WTC11 (cell line): ENCODE results near the gene GGN. TPM values are rescaled to one million over a fixed set of nuclear protein-coding genes. Genes with fewer than 3 reads are reported as not detected.
"Not testable (repeated sequence)": the region's sequence is repeated elsewhere in the genome, so short reads cannot be mapped to it uniquely, and the experiment has no call there.

Experiments
- ATAC-seq: fragments of 200-7000 bp; cut with Tn5 transposase; 2 replicates; pipeline ENCODE4 v1.10.0; 2021; ENCODE audit warnings: mild to moderate bottlenecking, moderate library complexity
- CTCF ChIA-PET: fragments of 300-600 bp; sonication (Branson Sonifier 250); formaldehyde crosslinking; loops from one replicate; lab custom pipeline; 2021; ENCODE audit warnings: antibody characterized with exemption; lab: Charles Lee
- POLR2A ChIA-PET: fragments of 350-600 bp; sonication (Branson Sonifier 250); formaldehyde crosslinking; loops from one replicate; lab custom pipeline; 2021; ENCODE audit warnings: antibody characterized with exemption; lab: Charles Lee
- DNase-seq: peaks from one replicate; pipeline ENCODE4 v3.0.0; 2021; ENCODE audit warnings: low spot score
- H3K27ac Mint-ChIP-seq: 2 replicates; pipeline ENCODE4 v1.8.0; 2021; ENCODE audit warnings: mixed read lengths
- H3K27me3 Mint-ChIP-seq: 2 replicates; pipeline ENCODE4 v1.8.0; 2021; ENCODE audit warnings: low read depth, mild to moderate bottlenecking, moderate library complexity, mixed read lengths
- H3K36me3 Mint-ChIP-seq: 2 replicates; pipeline ENCODE4 v1.8.0; 2021; ENCODE audit warnings: mixed read lengths
- H3K4me1 Mint-ChIP-seq: 2 replicates; pipeline ENCODE4 v1.8.0; 2022; ENCODE audit warnings: mixed read lengths
- H3K4me3 Mint-ChIP-seq: 2 replicates; pipeline ENCODE4 v1.8.0; 2021; ENCODE audit warnings: mild to moderate bottlenecking, moderate library complexity, mixed read lengths
- H3K9me3 Mint-ChIP-seq: 2 replicates; pipeline ENCODE4 v1.8.0; 2021; ENCODE audit warnings: mixed read lengths
- CREB1 ChIP-seq: sonication (generic); formaldehyde crosslinking; IDR thresholded peaks from 2 replicates; pipeline ENCODE4 v1.8.0; 2023; ENCODE audit warnings: mild to moderate bottlenecking, missing genetic modification reagents
- FOXK1 ChIP-seq: sonication (generic); formaldehyde crosslinking; IDR thresholded peaks from 2 replicates; pipeline ENCODE4 v1.8.0; 2022; ENCODE audit warnings: mild to moderate bottlenecking, moderate library complexity, missing genetic modification reagents
- KAT7 ChIP-seq: sonication (generic); formaldehyde crosslinking; IDR thresholded peaks from 2 replicates; pipeline ENCODE4 v1.8.1; 2023; ENCODE audit warnings: missing genetic modification reagents, mild to moderate bottlenecking, borderline replicate concordance
- OVOL2 ChIP-seq: fragments of 250-450 bp; sonication (Bioruptor Pico); IDR thresholded peaks from 2 replicates; pipeline ENCODE4 v1.9.0; 2021; ENCODE audit warnings: mild to moderate bottlenecking, borderline replicate concordance
- ZBTB21 ChIP-seq: sonication (generic); formaldehyde crosslinking; IDR thresholded peaks from 2 replicates; pipeline ENCODE4 v1.8.1; 2023; ENCODE audit warnings: mild to moderate bottlenecking, missing genetic modification reagents, borderline replicate concordance
- ZNF263 ChIP-seq: sonication (generic); formaldehyde crosslinking; IDR thresholded peaks from 2 replicates; pipeline ENCODE4 v1.8.1; 2022; ENCODE audit warnings: low read depth, mild to moderate bottlenecking, moderate library complexity, missing genetic modification reagents
- ZNF396 ChIP-seq: fragments of 250-450 bp; sonication (Bioruptor Pico); IDR thresholded peaks from 2 replicates; pipeline ENCODE4 v1.8.0; 2021; ENCODE audit warnings: mild to moderate bottlenecking, moderate library complexity, borderline replicate concordance
- ZNF423 ChIP-seq: fragments of 250-450 bp; sonication (Bioruptor Pico); IDR thresholded peaks from 2 replicates; pipeline ENCODE4 v2.1.2; 2022; ENCODE audit warnings: mild to moderate bottlenecking, moderate library complexity
- total RNA-seq: library from RNA; stranded (reverse); gene quantifications from 3 replicates; pipeline ENCODE4 v1.2.3, GENCODE V29; 2021
- TF ChIP-seq, protein P1 (sequence below): sonication (generic); formaldehyde crosslinking; IDR thresholded peaks from 2 replicates; pipeline ENCODE4 v1.8.1; 2023; ENCODE audit warnings: mild to moderate bottlenecking, moderate library complexity, missing genetic modification reagents
- TF ChIP-seq, protein P2 (sequence below): sonication (generic); formaldehyde crosslinking; IDR thresholded peaks from 2 replicates; pipeline ENCODE4 v1.8.1; 2022; ENCODE audit warnings: low read depth, missing genetic modification reagents, borderline replicate concordance
- TF ChIP-seq, protein P3 (sequence below): fragments of 250-450 bp; sonication (Bioruptor Pico); IDR thresholded peaks from 2 replicates; pipeline ENCODE4 v1.8.0; 2021; ENCODE audit warnings: mild to moderate bottlenecking
- TF ChIP-seq, protein P4 (sequence below): sonication (generic); formaldehyde crosslinking; IDR thresholded peaks from 2 replicates; pipeline ENCODE4 v1.8.0; 2022; ENCODE audit warnings: missing genetic modification reagents
- TF ChIP-seq, protein P5 (sequence below): fragments of 250-450 bp; sonication (Bioruptor Pico); IDR thresholded peaks from 2 replicates; pipeline ENCODE4 v1.9.0; 2021; ENCODE audit warnings: mild to moderate bottlenecking
- TF ChIP-seq, protein P6 (sequence below): sonication (generic); formaldehyde crosslinking; IDR thresholded peaks from 2 replicates; pipeline ENCODE4 v1.8.1; 2023; ENCODE audit warnings: mild to moderate bottlenecking, missing genetic modification reagents, moderate library complexity

GGN gene
- total RNA-seq, 1 experiment from 2014 or later, result 2.4 TPM

DNA sequence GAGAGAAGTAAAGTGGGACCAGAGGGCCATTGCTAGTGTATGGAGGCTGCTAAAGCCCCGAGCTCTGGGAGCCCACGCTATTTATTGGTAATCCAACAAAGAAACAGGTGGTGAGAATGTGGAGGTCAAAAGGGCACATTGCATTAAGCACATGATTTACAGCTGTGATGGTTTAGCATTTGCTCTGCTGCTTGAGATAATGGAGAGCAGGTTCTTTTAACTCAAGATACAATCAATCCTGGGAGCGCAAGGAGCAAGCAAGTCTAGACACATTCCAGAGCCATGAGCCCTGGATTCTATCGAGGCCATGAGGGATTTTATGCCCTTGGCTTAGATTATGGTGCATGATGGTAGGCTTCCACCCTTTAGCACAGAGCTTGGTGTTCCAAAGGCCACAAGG is 48.8 kb downstream of the GGN start:
- H3K9me3 Mint-ChIP-seq, H3K27me3 Mint-ChIP-seq, DNase-seq, H3K36me3 Mint-ChIP-seq, ATAC-seq: not testable (repeated sequence)
- H3K4me1 Mint-ChIP-seq, result peaks cover 14% of the 10 kb centered on the region
- peak overlapping the region; percentile 76 for H3K27ac Mint-ChIP-seq
- POLR2A ChIA-PET, result interaction anchor here (1.1 kb wide), 1 partner anchor 23 kb away, joined by 3 read pairs; no protein-coding TSS in a partner anchor
- CTCF ChIA-PET, result interaction anchor here (1.1 to 1.4 kb wide), 2 partner anchors 49 to 64 kb away, joined by 5 to 6 read pairs; partner anchors contain the start of genes FAM98C and GGN
- H3K4me3 Mint-ChIP-seq, result peak overlapping the region; percentile 39

DNA sequence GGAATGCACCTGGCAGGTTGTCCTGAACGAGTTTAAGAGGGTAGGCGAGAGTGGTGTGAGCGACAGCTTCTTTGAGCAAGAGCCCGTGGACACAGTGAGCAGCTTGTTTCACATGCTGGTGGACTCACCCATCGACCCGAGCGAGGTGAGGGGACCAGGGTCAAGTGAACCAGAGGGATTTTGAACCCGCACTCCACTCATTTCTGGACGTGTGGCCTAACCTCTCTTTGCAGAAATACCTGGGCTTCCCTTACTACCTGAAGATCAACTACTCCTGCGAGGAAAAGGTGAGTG is 50.5 kb downstream of the GGN start:
- Mint-ChIP-seq H3K27me3 (peaks cover 3% of the 10 kb centered on the region; the same call in 1 of the 2 replicates), H3K36me3 (peaks cover 2% of the 10 kb centered on the region; the same call in 1 of the 2 replicates), H3K9me3 (no peaks in the 10 kb centered on the region), H3K27ac (peak overlapping the region; percentile 79; the same call in 1 of the 2 replicates), H3K4me3 (peak overlapping the region; percentile 100), H3K4me1 (peaks cover 11% of the 10 kb centered on the region)
- no peak for TF ChIP-seq OVOL2 (CRISPR knock-in tag)
- TF ChIP-seq CREB1 (CRISPR knock-in tag), result no peak
- TF ChIP-seq ZNF396 (CRISPR knock-in tag), result no peak
- TF ChIP-seq KAT7, result no peak
- TF ChIP-seq, protein P1, sequence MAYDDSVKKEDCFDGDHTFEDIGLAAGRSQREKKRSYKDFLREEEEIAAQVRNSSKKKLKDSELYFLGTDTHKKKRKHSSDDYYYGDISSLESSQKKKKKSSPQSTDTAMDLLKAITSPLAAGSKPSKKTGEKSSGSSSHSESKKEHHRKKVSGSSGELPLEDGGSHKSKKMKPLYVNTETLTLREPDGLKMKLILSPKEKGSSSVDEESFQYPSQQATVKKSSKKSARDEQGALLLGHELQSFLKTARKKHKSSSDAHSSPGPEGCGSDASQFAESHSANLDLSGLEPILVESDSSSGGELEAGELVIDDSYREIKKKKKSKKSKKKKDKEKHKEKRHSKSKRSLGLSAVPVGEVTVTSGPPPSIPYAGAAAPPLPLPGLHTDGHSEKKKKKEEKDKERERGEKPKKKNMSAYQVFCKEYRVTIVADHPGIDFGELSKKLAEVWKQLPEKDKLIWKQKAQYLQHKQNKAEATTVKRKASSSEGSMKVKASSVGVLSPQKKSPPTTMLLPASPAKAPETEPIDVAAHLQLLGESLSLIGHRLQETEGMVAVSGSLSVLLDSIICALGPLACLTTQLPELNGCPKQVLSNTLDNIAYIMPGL (CRISPR knock-in tag), result no peak
- ChIA-PET CTCF (interaction anchor here (1.0 to 2.1 kb wide), 4 partner anchors 25 to 195 kb away, joined by 3 to 11 read pairs (median 5); no protein-coding TSS in a partner anchor), POLR2A (interaction anchor here (1.0 kb wide), 1 partner anchor 51 kb away, joined by 3 read pairs; the partner anchor contains the start of gene GGN)
- ATAC-seq (no peak), DNase-seq (no peak)

DNA sequence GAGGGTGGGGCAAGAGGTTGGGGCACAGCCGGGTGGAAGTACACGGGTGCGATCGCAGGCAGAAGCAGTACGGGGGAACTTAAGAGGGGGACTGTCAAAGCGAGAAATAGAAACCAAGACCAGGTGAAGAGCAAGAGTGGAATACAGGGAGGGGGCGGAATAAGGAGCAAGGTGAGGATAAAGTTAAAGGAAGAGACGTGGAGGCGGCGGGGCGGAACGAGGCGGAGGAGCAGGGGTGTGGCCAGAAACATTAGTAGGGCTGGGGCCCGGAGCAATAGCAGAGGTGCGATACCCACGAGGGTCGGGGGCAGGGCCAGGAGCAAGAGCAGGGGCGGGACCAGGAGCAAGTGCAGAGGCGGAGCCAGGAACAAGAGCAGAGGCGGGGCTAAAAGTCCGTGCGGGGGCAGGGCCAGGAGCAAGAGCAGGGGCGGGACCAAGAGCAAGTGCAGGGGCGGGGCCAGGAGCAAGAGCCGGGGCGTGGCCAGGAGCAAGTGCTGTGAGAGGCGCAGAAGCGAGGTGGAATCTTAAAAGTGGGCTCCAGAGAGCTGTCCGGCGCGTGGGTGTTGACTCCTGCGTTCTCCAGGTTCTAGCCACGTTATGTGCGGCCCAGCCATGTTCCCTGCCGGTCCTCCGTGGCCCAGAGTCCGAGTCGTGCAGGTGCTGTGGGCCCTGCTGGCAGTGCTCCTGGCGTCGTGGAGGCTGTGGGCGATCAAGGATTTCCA is 51.0 kb downstream of the GGN start:
- ChIA-PET POLR2A (interaction anchor here (1.0 kb wide), 1 partner anchor 51 kb away, joined by 3 read pairs; the partner anchor contains the start of gene GGN), CTCF (interaction anchor here (1.0 to 4.5 kb wide), 6 partner anchors 25 to 195 kb away, joined by 3 to 50 read pairs (median 6); partner anchors contain the start of gene FAM98C)
- no peaks in the 10 kb centered on the region for H3K9me3 Mint-ChIP-seq
- H3K4me3 Mint-ChIP-seq, result peak overlapping the region; percentile 100
- ATAC-seq, result peak; percentile 78
- H3K27ac Mint-ChIP-seq, result peak overlapping the region; percentile 100
- 0 out of 2 replicates have a peak, but pooled peaks have one; percentile 32 for TF ChIP-seq ZBTB21
- TF ChIP-seq, protein P2, sequence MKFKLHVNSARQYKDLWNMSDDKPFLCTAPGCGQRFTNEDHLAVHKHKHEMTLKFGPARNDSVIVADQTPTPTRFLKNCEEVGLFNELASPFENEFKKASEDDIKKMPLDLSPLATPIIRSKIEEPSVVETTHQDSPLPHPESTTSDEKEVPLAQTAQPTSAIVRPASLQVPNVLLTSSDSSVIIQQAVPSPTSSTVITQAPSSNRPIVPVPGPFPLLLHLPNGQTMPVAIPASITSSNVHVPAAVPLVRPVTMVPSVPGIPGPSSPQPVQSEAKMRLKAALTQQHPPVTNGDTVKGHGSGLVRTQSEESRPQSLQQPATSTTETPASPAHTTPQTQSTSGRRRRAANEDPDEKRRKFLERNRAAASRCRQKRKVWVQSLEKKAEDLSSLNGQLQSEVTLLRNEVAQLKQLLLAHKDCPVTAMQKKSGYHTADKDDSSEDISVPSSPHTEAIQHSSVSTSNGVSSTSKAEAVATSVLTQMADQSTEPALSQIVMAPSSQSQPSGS (CRISPR knock-in tag), result no peak
- TF ChIP-seq FOXK1 (CRISPR knock-in tag), result 0 out of 2 replicates have a peak, but pooled peaks have one; percentile 35
- TF ChIP-seq, protein P3, sequence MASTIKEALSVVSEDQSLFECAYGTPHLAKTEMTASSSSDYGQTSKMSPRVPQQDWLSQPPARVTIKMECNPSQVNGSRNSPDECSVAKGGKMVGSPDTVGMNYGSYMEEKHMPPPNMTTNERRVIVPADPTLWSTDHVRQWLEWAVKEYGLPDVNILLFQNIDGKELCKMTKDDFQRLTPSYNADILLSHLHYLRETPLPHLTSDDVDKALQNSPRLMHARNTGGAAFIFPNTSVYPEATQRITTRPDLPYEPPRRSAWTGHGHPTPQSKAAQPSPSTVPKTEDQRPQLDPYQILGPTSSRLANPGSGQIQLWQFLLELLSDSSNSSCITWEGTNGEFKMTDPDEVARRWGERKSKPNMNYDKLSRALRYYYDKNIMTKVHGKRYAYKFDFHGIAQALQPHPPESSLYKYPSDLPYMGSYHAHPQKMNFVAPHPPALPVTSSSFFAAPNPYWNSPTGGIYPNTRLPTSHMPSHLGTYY, result peak; percentile 52; the same call in 1 of the 2 replicates
- TF ChIP-seq, protein P4, sequence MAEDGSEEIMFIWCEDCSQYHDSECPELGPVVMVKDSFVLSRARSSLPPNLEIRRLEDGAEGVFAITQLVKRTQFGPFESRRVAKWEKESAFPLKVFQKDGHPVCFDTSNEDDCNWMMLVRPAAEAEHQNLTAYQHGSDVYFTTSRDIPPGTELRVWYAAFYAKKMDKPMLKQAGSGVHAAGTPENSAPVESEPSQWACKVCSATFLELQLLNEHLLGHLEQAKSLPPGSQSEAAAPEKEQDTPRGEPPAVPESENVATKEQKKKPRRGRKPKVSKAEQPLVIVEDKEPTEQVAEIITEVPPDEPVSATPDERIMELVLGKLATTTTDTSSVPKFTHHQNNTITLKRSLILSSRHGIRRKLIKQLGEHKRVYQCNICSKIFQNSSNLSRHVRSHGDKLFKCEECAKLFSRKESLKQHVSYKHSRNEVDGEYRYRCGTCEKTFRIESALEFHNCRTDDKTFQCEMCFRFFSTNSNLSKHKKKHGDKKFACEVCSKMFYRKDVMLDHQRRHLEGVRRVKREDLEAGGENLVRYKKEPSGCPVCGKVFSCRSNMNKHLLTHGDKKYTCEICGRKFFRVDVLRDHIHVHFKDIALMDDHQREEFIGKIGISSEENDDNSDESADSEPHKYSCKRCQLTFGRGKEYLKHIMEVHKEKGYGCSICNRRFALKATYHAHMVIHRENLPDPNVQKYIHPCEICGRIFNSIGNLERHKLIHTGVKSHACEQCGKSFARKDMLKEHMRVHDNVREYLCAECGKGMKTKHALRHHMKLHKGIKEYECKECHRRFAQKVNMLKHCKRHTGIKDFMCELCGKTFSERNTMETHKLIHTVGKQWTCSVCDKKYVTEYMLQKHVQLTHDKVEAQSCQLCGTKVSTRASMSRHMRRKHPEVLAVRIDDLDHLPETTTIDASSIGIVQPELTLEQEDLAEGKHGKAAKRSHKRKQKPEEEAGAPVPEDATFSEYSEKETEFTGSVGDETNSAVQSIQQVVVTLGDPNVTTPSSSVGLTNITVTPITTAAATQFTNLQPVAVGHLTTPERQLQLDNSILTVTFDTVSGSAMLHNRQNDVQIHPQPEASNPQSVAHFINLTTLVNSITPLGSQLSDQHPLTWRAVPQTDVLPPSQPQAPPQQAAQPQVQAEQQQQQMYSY, result no peak
- TF ChIP-seq ZNF263 (CRISPR knock-in tag), result no peak
- TF ChIP-seq, protein P5, sequence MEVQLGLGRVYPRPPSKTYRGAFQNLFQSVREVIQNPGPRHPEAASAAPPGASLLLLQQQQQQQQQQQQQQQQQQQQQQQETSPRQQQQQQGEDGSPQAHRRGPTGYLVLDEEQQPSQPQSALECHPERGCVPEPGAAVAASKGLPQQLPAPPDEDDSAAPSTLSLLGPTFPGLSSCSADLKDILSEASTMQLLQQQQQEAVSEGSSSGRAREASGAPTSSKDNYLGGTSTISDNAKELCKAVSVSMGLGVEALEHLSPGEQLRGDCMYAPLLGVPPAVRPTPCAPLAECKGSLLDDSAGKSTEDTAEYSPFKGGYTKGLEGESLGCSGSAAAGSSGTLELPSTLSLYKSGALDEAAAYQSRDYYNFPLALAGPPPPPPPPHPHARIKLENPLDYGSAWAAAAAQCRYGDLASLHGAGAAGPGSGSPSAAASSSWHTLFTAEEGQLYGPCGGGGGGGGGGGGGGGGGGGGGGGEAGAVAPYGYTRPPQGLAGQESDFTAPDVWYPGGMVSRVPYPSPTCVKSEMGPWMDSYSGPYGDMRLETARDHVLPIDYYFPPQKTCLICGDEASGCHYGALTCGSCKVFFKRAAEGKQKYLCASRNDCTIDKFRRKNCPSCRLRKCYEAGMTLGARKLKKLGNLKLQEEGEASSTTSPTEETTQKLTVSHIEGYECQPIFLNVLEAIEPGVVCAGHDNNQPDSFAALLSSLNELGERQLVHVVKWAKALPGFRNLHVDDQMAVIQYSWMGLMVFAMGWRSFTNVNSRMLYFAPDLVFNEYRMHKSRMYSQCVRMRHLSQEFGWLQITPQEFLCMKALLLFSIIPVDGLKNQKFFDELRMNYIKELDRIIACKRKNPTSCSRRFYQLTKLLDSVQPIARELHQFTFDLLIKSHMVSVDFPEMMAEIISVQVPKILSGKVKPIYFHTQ (CRISPR knock-in tag), result no peak
- no peak for TF ChIP-seq ZNF423
- TF ChIP-seq, protein P6, sequence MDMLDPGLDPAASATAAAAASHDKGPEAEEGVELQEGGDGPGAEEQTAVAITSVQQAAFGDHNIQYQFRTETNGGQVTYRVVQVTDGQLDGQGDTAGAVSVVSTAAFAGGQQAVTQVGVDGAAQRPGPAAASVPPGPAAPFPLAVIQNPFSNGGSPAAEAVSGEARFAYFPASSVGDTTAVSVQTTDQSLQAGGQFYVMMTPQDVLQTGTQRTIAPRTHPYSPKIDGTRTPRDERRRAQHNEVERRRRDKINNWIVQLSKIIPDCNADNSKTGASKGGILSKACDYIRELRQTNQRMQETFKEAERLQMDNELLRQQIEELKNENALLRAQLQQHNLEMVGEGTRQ (CRISPR knock-in tag), result no peak
- H3K4me1 Mint-ChIP-seq, result peaks cover 11% of the 10 kb centered on the region
- H3K27me3 Mint-ChIP-seq, result peaks cover 3% of the 10 kb centered on the region; the same call in 1 of the 2 replicates
- H3K36me3 Mint-ChIP-seq, result peaks cover 2% of the 10 kb centered on the region; the same call in 1 of the 2 replicates
- DNase-seq, result peak; percentile 99
